GM19468 (cell line): ENCODE data around the gene ADORA2A.

Experiments
- ATAC-seq: cut with Tn5 transposase; IDR thresholded peaks from one replicate; pipeline ENCODE4 v1.9.1; 2021; ENCODE audit warnings: mild to moderate bottlenecking, moderate library complexity, moderate number of reproducible peaks; ENCODE audit not compliant: unreplicated experiment; ENCODE audit errors: extremely low read depth

Gene ADORA2A

DNA sequence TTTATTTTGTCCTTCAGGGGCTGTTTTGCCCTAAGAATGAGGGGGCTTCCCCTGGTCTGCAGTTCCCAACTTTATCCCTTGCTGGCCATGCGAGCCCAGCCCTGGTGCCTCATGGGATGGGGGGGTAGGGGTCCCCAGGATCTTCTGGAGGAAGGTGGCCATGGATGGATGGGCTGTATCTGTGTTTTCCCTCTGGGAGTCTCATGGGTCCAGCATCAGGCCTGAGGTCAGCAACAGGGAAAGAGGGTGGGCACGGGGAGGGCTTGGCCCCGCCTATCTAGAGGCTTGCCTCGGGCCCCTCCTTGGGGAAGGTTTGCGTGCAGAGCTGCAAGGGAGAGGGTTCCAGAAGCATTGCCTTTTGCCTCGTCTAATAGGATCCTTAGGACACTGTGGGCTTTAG lies 10.8 kb upstream of the ADORA2A start:
- ATAC-seq, result no peak

DNA sequence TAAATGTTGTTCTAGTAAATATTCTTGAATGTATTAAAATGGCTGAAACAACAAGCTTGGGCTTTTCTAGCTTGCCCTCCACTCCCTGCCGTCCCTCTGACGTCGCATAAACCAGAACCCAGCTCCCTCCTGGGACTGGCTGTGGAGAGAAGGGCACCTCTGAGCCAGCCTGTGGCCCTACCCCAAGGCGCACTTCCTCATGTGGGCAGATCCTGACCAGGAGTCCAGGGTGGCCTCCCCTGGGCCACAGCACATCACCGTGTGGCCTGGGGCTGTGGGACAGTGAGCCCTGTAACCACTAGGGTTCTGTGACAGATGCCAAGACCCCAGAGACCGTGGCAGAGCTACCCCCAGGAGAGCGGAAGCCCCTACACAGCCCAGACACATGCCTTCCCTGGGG lies 10.2 kb upstream of the ADORA2A start:
- ATAC-seq, result no peak

DNA sequence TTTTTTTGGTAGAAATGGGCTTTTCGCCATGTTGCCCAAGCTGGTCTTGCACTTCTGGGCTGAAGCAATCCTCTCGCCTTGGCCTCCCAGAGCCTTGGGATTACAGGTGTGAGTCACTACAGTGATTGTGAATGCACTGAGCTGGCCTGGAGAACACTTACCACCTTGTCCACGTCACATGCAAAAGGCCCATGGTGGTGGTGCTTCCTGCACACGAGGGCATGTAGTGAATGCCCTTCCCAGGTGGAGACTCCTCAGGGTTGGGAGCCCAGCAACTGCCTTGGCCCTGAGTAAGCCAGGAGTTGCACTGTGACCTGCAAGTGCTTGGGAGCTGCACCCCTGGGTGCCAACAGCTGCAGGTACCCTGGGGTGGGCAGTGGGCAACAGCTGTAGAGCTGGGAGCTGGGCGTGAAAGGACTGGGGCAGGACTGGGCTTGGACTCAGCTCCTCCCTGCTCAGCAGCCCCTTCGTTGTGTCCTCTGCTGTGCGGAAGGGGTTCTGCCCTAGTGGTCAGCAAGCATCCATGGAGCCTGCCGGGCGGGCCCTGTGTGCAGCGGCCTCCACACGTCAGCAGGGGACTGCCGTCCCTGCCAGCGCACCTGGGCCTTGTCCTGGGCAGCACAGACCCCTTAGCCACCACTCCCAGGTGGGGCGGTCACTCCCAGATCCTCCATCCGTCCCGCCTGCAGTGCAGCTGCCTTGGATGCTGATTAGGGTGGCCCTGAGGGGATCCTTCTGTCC lies 9.3 kb upstream of the ADORA2A start:
- no peak for ATAC-seq

DNA sequence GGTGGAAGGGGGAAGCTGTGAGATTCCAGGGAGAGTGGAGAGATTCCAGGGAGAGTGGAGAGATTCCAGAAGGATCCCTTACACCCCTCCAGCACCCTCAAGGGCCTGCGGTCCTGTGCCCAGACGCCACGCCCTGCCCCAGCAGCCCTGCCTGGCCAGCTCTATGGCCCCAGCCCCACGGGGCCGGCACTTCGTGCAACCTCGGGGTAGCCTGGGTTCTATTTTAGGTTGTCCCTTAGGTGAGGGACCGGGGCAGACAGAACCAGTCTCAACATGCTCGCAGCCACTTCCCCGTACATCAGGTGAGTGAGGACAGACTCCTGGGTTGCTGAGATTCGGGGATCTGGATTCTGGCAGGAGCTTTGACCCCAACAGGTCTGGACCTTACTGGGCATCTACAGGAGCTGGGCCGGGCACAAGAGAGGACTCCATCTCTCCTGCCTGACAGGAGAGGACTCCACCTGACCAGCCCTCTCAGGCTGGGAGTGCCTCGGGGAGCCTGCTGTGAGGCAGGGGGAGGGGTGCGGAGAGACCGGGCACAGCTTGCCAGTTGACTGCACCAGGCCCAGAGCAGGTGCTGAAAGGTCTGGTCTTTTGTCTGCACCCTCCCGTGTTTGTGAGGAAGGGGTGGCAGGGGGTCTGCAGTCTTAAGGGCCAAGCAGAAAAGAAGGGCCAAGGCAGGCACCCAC lies 8.5 kb upstream of the ADORA2A start:
- no peak for ATAC-seq

DNA sequence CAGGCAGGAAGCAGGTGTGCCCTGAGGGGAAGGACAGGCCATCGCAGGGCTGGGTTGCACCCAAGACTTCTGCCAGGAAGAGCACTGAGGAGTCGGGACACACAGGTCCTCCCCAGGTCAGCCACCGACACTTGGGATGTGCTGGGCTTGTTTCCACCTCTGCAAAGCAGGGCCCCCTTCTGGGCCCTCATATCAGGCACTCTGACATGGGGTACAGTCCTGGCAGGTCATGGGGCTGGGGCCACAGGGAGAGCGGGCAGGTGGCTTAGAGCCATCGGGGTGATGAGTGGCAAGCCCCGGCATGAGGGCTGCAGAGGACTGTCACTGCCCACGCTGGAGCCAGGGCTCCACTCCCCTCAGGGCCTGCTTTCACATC lies 7.9 kb upstream of the ADORA2A start:
- ATAC-seq, result no peak

DNA sequence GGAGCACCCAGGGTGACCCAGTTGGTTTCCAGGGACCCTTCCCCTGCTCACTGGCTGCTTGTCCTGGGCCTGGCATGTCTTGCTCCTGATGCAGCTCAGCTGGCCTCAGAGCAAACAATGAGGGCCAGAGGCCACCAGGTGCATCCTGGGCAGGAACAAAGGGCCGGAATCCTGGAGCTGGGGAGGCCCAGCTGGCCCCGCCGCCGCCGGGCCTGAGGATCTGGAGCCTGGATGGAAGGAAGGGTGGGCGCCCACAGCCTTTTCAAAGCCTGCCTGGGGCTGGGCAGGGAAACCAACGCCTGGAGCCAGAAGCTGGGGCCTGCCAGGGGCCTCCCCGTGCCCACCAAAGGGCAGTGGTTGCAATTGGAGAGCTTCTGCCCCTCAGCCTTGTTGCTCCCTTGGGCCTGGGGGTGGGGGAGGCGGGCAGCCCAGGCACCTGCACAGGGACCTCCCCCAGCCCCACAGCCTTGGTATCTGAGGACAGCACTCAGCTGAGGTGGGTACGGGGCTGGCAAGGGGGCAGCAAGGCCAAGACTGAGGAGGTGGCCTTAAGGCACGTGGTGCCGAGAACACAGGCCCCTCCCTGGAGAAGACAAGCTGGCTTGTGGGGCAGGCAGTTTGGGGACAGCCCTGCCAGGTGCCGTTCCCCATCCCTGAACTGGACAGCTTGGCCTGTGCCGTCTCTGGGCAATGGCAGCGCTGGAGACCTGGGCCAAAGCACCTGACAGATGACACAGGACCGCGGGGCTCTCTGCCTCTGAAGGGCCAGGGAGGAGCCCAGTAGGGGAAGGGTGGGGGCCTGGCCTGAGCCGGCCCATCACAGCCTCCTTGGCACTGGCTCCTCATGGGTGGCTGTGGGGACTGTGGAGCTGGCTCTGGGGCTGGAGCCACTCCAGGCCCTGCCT lies 7.1 kb upstream of the ADORA2A start:
- ATAC-seq, result no peak

DNA sequence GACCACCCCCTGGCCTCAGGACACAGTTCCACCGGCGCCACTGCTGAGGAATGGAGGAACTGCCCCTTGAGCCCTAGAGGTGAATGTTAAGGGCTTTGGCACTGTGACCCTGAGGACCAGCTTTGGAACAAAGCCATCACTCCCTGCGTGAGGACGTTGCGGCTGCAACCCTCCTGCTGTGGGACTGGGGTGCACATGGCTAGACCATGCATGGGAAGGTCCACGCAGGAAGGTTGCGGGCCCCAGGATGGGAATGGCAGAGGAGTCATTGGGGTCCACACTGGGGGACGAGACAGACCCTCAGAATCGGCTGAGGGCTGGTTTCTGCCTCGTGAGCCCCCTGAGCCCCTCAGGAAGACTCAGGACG lies 6.4 kb upstream of the ADORA2A start:
- ATAC-seq, result no peak

DNA sequence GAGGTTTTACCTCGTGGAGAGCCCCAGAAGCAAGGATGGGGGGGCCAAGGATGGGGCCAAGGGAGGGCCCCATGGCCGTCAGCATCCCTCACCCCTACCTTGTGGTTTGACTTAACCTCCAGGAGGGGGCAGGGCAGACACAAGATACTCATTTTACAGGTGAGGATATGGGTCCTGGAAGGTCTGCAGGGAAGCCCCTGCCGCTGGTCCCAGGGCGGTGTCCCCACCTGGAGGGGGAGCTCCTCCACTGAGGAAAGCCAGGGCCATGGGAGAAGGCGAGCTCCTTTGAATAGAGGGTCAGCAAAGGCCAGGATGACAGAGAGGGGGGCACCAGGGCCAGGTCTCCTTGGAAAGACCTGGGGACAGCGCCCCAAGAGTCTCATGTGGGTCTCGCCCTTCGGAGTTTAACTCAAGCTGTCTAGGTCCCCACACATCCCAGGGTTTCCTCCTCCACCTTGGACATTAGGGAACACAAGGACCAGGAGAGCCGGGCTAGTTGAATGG lies 5.9 kb upstream of the ADORA2A start:
- no peak for ATAC-seq

DNA sequence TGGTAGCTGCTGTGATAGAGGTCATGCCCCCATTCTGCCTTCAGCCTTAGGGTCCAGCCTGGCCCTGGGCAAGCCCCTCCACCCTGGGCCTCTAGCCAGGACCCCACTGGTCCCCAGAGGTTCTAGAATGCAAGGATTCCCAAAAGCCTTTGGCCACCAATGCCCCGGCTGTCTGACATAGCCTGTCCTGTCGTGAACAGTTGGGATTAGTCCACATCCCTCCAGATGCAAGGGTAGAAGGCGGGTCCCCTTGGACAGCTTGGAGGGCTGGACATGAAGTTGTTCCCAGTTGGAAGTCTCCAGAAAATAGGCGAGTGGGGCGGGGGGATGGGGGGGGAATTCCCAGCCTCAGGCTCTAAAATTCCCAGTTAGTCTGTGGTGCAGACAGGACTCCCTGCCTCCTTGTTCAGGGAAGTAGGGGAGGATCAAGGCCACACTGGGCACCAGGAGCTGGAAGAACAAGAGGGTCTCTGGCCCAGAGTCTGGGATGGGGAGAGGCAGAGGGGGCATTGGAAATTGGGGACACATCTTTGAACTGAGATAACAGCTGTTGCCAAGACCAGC lies 5.2 kb upstream of the ADORA2A start:
- no peak for ATAC-seq

DNA sequence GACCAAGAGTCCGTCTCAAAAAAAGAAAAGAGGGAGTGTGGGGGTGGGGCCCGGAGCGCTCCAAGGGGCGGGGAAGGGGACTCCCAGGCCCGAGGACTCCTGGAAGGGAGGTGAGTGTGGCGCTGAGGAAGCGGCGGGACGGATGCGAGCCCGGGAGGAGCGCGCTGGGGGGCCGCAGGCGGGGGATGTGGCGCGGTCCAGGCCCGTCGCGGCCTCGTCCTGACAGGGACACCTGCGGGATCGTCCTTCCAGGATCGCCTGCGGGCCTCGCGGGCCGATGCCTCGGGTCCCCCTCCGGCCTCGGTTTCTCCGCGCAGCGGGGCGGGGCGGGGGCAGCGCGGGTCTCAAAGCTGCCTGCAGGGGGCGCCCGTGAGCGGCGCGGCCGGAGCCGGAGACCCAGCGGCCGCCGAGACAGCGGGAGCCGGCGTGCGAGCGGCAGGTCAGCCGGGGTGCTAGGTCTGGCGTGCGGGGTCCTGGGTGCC lies 3.8 kb upstream of the ADORA2A start:
- ATAC-seq, result no peak

DNA sequence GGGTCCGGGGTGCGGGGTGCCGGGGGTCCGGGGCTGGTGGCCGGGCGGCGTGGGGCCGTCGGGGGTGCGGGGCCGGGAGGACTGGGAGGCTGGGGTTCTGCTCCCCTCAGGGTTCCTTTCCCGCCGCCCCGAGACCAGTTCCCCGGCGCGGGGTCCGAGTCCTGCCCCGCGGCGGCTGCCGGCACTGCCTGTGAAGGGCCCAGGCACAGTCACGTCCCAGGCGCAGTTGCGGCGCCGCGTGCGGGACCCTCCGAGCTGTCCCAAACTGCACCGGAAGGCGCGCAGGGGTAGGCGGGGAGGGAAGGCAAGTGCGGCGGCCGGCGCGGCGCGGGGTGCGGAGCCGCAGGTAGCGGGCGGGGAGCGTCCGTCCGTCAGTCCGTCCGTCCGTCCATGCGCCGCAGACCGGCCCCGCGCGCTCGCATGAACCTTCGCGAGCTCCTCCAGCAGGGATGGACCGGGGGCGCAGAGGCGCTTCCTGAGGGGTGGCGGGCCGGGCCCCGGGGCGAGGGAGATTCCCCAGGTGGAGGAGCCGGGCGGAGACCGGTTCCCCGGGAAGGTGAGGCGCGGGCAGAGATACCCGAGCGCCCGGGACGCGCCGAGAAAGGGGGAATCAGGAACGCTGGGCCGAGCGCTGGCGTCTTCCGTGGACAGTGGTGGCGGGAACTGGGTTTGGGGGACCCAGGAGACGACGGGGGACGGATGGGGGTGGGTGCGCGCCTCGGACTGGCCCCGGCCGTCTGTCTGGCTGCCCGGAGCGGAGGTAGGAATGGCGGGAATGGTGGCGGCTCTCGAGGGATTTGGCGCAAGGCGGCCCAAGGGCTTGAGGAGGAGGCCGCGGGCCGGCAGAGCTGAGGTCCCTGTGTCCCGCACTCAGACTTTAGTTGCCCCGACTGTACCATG lies 3.1 kb upstream of the ADORA2A start:
- no peak for ATAC-seq

DNA sequence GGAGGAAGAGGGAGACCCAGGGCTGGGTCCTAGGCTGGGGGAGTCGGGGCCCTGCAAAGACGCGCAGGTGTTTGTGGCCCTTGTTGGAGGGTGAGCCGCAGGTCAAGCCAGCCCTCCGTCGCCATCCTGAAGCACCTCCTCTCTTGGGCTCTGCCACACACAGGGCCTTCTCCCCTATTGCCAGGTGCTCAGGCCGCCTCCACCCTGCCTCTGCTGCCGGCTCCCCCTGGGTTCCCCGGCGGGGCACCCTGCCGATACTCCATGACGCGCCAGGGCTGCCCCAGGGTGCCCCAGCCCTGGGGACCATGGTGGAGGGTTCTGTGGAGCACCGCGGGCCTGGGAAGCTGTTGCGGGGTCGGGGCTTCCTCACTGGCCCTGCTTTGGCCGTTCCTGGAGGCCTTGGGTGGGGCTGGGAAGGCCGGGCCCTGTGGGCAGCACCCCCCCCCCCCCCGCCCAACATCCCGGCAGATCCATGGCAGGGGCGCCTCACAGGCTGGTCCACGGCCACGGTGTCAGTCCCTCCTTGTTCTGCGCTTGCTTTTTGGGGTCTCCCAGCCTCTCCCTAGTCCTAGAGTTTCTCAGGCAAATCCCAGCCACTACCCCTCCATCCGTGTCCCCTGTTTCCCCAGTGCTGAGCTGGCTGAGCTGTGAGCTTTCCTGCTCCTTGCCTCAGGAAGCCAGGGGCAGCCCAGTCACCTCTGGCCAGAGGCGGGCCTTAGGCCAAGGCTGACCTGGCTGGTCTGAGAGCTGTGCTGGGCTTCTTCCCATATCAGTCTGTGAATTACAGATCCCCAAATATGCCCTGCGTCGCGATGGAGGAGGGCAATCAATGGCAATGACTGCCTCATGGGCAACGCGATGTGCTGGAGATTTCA lies 2.3 kb upstream of the ADORA2A start:
- no peak for ATAC-seq

DNA sequence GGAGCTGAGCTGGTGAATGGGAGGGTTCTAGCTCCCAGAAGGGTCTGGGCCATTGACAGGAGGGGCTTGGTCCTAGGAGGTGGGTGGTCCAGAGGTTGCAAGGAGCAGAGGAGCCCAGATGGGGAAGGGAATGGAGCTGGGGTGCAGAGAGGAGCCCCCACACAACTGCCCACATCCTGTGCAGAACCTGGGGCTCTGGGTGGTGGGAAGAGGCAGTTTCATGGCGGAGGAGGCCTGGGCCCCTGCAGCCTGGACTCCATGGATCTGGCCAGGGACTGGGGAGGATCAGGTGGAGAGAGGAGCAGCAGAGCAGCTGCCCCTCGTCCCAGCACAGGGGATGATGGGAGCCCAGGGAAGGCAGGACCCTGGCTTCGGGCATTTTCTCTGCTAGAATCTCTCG lies 963 bp upstream of the ADORA2A start:
- no peak for ATAC-seq

DNA sequence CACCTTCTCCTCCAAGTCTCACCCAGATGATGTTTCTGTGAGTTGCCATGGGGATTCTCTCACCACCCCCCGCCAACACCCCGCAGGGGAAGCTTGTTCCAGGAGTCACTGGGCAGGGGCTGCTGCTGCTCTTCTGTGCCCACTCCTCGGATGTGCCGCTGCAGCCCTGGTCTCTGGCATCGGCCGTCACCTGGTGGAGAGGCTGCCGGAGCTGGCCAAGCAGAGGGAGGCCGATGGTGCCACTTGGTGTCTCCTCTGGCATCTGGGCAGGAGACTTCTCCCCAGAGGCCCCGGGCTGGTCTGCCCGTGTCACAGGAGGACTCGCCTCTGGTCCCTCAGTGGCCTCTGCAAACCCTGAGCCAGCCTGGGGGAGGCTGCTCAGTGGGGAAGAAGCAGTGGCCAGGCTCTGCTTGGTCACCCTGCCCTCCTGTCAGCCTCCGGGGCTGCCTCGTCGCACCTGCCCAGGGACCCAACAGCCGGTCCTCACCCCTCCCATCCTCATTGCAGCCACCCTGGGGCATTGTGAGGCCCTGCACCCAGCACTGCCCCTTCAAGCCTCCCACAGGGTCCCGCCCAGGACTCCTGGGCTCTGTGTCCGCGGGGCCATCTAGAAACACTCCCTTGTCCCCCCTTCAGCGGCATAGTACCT lies 424 bp upstream of the ADORA2A start:
- ATAC-seq, result no peak

DNA sequence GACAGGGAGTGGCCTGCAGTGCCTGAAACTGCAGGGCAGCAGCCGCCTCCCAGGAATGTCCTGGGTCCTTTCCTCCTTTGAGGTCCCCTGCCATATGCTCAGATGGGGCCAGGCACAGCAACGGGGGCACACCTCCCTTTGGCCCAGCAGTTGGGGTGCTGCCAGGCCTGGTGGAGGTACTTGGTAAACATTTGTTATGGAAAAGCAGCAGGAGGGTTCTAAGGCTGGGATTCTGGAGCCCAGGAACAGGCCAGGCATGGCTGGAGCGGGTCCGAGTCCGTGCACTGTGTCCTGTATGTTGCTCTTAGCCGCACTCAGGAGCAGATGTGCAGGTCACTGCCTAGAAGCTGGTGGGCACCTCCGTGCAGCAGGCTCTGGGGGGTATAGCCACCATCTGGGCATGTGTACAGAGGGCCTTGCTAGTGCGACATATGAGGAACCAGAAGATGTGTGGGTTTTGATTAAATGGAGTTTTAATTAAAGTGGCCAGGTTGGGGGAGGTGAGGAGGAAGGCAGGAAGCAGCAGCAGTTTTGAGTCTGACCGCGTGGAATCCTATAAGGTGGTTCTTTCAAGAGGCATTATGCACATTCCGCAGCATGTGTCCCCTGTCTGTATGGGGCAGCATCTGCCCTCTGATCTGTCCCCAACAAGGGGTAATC lies 1.5 kb downstream of the ADORA2A start:
- no peak for ATAC-seq

DNA sequence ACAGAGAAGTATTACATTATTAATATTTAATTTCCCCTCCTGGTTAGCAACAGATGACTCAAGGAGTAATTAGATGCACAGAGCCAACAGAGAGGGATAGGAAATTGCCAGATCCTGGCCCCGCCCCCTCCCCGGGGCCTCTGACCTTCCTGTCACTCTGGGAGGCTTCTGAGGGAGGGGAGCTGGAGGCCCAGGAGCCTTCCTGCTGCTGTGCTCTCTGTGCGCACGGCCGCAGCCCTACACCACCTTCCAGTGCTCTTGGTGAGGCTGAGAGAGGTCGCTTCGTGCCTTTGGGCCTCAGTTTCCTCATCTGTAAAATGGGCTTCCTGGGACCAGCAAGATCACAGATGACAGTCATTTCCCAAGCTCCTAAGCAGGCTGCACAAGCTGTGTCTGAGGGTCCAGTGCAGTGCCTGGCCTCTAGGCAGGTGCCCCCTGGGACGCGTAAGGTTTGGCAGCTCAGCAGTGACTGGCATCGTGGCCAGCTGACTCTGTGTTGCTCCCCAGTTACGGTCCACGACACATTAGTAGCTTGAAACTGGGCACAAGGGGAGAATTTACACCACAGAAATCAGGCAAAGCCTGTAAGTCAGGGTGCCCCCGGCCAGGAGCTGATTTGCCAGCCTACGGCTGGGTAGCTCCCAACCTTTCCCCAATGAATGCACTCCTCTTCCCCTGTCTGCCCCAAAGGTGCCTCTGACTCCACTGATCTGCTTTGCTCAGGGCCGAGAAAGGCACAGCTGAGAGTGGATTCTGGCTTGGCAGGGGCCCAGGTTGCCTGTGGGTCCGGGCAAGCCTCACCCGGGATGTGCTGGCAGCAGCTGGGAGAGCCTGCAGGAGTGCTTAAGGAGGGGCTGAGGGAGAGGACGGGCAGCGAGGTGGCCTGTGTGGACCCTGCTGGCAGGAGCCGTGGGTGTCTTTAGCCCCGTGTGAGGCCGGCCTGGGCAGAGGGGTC lies 2.3 kb downstream of the ADORA2A start:
- no peak for ATAC-seq
